Activated T-cell treated with anti-CD3 and anti-CD28 coated beads for 1 hour (primary cell): ENCODE results near the gene SPDYE18.
"Not testable (repeated sequence)": the region's sequence is repeated elsewhere in the genome, so short reads cannot be mapped to it uniquely, and the experiment has no call there.

Source experiments
- DNase-seq: peaks from one replicate; pipeline ENCODE4 v3.0.0-alpha.2; 2020; ENCODE audit warnings: low read depth

The SPDYE18 gene, protein sequence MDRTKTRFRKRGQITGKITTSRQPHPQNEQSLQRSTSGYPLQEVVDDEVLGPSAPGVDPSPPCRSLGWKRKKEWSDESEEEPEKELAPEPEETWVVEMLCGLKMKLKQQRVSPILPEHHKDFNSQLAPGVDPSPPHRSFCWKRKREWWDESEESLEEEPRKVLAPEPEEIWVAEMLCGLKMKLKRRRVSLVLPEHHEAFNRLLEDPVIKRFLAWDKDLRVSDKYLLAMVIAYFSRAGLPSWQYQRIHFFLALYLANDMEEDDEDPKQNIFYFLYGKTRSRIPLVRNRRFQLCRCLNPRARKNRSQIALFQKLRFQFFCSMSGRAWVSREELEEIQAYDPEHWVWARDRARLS

DNA sequence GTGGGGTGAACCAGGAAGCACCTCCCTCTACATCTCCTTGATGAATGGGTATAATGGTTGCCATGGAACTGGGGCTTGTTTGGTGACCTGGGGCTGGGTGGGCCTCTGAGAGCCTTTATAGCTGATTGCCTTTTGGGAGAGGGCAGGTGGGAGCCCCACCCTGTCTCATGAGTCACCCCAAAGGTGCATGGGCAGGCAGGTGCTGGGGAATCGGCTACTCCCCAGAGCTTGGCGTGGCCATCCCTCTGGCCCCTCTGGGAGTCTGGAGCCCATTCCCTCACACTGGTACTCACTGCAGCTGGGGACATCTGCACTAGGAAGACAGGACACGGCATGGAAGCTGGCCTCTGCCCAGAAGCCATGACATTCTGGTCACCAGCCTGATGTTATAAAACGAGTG, at the start of gene SPDYE18:
SPDYE18 (minus strand) TSS at position 2 of the 400 bp plus-strand sequence. CDS start 2,046 bp downstream, outside the sequence.
- not testable (repeated sequence) for DNase-seq

DNA sequence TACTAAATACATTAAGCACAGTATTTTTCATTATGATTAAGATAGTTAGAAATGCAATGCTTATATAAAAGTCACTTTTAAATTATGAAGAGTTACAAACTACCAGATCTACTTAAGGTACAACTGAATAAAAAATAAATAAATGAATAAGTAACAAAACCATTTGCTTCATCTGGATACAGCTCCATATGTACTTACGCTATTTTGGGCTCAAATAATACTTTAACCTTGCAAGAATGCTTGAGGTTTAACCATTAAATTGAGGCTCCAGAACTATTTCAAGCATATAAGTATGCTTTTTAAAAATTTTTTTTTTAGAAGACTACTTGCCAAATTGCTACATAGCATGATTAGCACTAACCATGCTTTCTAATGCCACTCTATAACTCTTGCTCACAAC, 46.0 kb upstream of the SPDYE18 start:
- DNase-seq = not testable (repeated sequence)

DNA sequence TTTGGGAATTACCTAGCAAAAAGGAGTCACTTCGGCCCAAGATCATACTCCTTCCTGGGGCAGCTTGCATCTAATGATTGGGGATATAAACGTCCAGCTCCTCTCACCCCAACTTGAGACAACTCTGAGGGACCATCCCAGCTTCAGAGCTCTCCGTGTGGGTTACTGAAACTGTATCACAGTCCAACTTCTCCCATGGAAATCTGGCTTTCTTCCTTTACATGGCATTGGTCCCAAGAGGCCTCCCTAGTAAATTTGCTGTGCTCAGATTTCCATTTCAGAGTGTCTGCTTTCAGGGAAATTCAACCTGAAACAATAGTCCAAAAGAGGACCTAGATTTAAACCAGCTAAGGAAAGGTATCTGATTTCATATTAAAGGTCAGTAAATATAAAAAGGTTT, 45.3 kb upstream of the SPDYE18 start:
- not testable (repeated sequence) for DNase-seq

DNA sequence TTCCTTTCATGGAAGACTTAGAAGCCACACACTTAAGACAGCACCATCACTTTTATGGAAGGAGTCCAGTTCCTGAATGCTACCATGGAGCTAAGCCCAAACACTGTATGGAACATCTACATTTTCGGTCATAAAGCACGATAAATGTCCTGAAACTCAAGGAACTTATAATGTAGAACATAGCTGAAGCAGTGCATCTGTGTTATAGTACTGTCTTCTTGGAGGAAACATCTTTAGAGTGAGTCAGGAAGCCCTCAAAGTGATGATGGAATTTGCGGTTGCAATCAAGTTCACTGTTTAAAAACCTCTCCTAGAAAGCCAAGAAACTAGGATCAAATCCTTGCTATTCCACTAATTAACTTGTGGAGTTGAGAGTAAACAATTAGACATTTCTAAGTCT, 43.5 kb upstream of the SPDYE18 start:
- DNase-seq = not testable (repeated sequence)

DNA sequence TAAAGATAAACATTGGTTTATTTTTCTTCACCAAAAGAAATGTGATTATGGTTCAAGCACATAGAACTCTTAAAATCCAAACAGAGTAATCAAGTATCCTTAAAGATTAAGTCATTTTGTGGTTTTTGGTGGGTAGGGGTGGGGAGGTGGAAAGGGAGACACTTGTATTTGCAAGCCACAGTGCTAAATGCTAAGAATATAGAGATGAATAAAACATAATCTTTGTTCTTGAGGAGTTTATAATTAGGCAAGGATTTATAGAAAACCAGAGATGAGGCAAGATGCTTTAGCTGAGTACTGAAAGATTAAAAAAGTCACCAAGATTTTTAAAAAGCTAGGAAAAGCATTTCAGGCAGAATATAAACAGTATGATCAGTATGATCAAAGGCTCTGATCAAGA, 40.3 kb upstream of the SPDYE18 start:
- not testable (repeated sequence) for DNase-seq

DNA sequence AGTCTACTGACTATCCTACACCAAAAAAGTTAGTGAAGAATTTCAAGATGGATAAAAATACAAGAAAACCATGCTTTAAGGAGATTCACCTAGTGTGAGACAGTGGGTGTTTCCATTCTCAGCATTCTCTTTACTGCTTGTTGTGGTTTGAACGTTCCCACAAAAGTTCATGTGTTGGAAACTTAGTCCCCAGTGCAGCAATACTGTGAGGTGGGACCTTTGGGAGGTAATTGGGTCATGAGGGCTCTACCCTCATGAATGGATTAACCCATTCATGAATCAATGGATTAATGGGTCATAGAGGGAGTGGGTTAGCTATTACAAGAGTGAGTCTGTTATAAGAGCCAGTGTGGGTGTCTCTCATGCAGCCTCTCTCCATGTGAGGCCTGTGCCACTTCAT, 38.8 kb upstream of the SPDYE18 start:
- DNase-seq = not testable (repeated sequence)

DNA sequence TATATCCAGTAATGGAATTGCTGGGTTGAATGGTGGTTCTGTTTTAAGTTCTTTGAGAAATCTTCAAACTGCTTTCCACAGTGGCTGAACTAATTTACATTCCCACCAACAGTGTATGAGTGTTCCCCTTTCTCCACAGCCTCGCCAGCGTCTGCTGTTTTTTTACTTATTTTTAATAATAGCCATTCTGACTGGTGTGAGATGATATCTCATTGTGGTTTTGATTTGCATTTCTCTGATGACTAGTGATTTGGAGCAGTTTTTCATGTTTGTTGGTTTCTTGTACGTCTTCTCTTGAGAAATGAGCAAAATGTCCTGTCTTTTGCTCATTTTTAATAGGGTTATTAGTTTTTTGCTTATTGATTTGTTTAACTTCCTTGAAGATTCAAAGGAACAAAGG, 38.1 kb upstream of the SPDYE18 start:
- DNase-seq = not testable (repeated sequence)

DNA sequence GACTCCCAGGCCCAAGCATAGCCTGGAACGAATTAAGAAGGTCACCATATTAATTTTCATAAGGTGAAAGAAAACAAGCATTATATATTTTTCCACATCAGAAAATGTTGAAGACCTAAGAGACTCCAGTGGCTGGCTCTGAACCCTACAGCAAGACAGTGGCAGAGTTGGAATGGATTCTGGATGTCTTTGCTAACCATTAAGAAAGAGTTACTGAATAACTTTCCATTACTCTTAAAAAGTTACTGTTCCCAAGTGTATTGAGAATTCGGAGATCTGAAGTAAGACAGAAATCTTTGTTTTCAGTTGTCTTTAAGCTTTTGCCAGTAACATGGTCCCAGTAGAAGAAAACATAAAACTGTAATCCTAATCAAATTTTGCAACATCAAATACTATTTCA, 29.9 kb upstream of the SPDYE18 start:
- not testable (repeated sequence) for DNase-seq

DNA sequence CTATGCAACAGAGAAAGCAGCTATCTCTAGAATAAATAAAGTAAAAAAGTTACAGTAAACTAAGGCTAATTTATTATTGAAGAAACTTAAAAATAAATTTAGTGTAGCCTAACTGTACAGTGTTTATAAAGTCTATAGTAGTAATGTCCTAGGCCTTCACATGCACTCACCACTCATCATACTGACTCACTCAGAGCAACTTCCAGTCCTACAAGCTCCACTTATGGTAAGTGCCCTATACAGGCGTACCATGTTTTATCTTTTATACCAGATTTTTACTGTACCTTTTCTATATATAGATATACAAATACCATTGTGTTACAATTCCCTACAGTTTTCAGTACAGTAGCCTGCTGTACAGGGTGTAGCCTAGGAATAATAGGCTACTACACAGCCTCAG, 19.8 kb upstream of the SPDYE18 start:
- not testable (repeated sequence) for DNase-seq

DNA sequence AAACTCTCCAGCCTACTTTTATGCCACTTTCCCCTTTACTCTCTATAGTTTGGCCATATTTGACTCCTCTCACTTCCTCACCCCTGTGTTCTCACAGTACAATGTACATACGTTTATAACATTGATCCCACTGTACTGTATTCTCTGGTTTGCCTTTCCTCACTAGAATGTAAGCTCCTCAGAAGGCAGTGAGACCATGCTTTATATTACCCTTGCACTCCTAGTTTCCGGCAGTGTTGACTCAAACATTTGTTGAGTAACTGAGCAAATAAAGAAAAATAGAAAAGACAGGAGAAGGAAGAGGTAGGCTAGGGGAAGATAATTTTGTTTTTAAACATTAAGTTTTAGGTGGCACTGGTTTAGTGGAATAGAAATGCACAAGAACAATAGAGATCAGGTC, 17.9 kb upstream of the SPDYE18 start:
- not testable (repeated sequence) for DNase-seq

DNA sequence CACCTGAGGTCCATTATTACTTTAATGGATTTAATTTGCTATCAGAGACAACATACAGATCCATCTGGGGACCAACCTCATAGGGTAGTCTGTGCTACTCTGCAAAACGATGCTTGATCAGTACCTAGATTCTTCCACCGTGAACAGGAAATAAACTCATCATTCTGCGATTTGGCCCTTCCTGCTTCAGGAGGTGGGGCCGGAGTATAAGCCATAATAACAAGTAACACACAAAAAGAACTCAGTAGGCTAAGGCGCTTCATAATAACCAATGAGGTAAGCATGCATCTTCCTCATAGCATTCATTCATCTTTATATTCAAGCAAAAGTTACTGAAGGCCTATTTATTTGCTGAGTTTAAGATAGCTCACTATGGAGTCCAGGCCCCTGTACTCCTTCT, 17.3 kb upstream of the SPDYE18 start:
- not testable (repeated sequence) for DNase-seq

DNA sequence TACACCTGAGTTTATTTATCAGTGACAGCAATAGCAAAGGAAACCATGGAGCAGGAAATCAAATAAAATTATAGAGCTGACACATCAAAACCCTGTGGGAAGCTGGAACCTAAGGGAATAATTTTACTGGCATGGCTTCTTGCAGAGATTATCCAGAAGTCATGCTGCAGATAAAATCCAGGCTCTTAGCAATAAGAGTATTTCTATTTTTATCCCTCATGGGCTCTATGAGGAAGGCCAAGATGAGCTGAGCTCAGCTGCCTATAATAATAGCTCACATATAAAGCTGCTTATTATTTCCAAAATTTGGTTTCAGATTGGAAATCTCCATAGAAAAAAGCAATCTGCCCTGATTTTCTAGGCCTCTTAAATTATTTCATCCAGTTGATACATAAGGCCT, 16.8 kb upstream of the SPDYE18 start:
- DNase-seq = not testable (repeated sequence)

DNA sequence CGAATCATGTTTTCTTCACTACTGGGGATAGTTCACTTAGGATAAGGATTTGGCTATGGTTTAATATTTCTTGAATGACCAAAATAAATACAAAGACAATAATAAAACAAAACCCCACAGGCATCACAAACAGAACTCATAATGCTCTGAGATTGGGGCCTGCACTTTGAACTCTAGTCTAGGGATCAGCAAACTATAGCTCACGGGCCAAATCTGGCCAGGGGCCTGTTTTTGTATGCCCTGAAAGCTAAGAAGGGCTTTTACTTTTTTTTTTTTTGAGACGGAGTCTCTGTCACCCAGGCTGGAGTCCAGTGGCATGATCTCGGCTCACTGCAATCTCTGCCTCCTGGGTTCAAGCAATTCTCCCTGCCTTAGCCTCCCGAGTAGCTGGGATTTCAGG, 14.7 kb upstream of the SPDYE18 start:
- not testable (repeated sequence) for DNase-seq

DNA sequence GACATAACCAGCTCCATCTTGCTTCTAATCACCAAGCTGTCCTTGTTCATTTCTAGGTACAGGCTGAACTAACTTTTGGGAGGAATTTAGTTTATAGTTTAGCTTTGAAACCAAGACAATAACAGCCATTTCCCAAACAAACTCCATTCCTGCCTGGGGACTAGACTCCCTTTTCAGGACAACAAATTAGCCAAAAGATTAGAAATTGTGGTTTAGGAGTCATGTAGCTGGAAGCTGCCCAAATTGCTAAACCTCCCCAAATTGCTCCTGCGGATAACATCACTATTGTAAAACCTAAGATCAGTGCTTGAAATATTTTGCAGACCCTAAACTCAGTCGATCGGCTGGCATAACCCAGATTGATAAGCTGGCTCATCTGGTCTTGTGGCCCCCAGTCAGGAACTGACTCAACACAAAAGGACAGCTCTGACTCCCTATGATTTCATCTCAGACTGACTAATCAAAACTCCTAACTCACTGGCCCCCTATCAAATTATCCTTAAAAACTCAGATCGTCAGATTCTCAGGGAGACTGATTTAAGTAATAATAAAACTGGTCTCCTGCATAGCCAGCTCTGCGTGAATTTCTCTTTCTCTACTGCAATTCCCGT, 12.5 kb upstream of the SPDYE18 start:
- DNase-seq = not testable (repeated sequence)

DNA sequence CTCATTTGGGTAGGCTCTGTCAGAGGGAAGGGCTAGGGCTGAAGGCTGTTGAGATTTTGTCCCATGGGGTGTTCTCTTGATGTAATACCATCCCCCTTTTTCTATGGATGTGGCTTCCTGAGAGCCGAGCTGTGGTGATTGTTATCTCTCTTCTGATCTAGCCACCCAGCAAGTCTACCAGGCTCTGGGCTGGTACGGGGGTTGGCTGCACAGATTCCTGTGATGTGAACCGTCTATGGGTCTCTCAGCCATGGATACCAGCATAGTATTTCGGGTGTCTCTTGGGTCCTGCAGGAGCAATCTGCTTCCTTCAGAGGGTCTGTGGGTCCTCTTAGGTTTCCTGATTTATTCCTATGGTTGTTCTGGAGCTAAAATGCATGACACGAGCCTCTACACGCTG, 8.8 kb upstream of the SPDYE18 start:
- not testable (repeated sequence) for DNase-seq

DNA sequence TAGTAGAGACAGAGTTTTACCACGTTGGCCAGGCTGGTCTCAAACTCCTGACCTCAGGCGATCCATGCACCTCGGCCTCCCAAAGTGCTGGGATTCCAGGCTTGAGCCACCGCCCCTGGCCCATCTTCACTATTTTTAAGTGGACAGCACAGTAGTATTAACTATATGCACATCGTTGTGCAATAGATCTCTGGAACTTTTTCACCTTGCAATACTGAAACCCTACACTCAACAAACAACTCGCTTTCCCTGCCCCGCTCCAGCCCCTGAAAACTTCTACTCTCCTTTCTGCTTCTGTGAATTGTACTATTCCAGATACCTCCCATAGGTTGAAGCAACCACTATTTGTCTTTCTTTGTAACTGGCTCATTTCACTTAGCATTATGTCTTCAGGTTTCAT, 3.5 kb upstream of the SPDYE18 start:
- DNase-seq = not testable (repeated sequence)

DNA sequence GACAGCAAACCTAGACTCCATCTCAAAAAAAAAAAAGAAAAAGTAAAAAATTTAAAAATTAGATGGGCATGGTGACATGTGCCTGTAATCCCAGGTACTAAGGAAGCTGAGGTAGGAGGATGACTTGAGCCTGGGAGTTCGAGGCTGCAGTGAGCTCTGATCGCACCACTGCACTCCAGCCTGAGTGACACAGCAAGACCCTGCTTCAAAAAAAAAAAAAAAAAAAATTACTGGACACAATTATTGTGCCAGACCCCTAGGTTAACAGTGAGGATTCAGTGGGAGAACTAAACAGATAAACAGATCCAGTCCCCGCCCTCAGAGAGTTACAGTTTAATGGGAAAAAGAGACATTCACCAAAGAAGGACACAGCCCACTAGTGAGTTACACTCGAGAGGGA, 1.4 kb upstream of the SPDYE18 start:
- DNase-seq = not testable (repeated sequence)

DNA sequence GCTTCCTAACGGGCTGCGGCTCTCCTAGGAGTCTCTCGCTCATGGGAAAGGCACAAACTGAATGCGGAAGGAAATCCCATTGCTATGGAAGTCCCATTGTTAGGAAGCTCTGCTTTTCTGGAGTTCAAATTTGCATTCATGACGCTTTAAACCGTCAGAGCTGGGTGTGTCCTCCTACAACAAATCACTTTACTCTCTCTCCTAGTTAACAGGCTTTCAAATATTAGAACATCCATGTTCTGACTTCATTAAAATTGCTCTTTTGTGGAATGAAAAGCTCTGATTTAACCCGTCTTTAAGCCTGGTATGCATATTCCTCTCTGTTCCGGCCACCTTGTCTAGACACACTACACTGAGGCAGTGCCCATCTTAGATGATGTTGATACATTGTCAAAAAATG, 30.1 kb downstream of the SPDYE18 start, which contains the start of gene SPDYE17:
SPDYE17 (minus strand) TSS at position 101 of the 400 bp plus-strand sequence. CDS start 1,791 bp downstream, outside the sequence.
- not testable (repeated sequence) for DNase-seq

DNA sequence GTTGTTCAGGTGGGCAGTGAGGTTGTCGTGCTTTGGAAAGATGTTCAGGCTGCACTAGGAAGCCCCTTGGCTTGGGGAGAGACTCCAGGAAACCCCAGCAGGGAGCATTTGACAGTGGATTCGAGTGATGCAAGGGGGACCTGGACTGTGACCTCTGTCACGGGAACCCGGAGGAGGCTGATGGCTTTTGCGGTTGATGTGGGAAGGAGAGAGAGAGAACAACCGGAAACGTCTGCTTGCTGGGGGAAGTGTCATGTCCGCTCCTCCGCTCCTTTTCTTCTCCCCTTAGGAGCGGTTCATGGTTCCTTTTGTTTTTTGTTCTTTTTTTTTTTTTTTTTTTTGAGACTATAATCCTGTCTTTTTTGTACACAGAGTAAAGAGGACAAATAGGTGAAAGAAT, 36.0 kb downstream of the SPDYE18 start:
- DNase-seq = not testable (repeated sequence)

DNA sequence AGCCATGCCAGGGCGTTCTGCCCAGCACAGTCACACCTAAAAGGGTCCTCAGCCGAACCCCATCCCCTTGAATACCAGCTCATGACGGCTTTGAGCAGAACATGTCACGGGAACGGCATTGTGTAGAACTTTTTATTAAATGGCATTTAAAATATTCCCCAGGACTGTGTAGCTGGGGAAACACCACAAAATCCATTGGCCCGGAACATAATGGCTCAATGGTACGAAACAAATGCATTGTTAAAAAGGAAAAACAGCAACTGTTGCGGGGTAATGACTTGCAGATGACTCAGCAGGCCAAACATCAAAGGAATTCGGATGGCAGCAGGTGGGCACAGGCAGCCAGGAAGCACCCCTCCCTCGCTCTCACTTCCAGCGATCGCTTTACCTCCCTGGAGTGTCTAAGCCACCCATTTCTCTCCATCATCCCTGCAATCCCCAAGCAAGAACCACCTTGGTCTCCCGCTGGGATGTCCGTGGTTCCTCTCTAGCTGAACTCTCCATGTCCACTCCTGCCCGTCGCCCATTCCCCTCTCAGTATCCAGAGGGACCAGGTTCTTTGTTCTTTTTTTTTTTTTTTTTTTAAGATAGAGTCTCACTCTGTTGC, 52.2 kb downstream of the SPDYE18 start:
- not testable (repeated sequence) for DNase-seq

DNA sequence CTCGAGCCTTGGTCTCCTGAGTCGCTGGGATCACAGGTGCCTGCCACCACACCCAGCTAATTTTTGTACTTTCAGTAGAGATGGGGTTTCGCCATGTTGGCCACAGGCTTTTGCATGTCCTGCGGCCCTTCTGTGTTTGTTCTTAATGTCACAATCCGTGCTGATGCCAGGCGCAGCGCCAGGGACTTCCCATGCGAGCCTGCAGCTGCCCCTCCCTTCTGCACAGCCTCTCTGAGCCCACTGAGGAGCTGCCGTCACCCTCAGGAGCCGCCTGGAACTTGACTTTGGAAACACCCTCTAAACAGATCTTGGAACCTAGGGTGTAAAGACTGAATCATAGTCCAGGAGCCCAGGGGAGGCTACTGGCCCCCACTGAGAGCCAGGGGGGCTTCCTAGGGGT, 54.4 kb downstream of the SPDYE18 start:
- DNase-seq = not testable (repeated sequence)

DNA sequence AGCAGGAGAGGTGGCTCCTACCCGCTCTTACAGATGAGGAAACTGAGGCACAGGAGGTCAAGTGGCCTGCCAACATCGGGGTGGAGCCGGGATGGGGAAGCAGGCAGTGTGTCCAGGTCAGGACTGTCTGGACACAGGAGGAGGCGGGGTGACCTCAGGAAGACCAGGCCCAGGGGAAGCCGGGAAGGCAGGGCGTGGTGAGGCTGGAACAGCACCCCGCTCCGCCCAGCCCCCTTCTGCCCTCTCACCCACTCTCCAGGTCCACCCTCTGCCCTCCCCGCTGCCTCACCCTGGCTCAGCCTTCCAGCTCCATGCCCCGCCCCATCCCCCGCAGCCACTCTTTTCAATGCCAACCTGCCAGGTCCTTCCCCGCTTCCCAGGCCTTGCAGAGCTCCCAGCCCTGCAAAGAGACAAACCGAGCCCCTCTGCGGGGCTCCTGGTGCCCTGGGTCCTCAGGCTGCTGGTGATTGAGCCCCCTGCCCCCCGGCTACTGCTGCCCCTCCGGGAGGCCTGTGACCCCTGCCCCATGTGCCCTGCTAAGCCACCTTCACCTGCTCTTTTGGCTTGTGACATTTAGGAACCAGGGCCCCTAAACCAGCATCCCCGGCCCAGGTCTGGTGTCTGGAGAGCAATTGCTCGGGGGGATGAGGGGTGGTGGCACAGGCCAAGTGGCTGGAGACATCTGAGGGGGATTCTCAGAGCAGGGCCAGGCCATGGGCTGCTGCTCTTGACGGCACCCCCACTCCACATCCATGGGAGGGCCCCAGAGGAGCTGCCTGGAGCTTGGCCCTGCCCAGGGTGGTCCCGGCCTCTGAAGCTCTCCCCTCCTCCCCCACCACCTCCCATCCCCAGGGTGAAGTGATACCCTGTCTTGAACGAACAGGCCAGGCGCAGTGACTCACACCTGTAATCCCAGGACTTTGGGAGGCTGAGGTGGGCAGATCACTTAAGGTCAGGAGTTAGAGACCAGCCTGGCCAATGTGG, 55.9 kb downstream of the SPDYE18 start:
- DNase-seq = not testable (repeated sequence)
